Measurements from ENCODE around the gene GRAMD1C.

- no peak for TF ChIP-seq EP300 (IDR thresholded peaks at IDR 0.05)
- TF ChIP-seq POLR2AphosphoS5 (IDR thresholded peaks at IDR 0.05) = no peak
- no peak for TF ChIP-seq POLR2A (IDR thresholded peaks at IDR 0.05)
- no peak for TF ChIP-seq CTCF (IDR thresholded peaks at IDR 0.05)
Measured at GRCh38 chr3:113832477-113833164, 6.0 kb upstream of the GRAMD1C start.

Data from suprapubic skin (tissue), 4 donors.